ENCODE data around the gene RELN. TPM values are rescaled to one million over a fixed set of nuclear protein-coding genes. Genes with fewer than 3 reads are reported as not detected.

Gene RELN
- total RNA-seq, 2 donors from 2014 or later, result 6.9 to 8.0 TPM

GRCh38 chr7:103996639-103997038, 7.2 kb upstream of the RELN start:
- Histone ChIP-seq H3K27me3 (peaks cover 0 to 4% of the 10 kb centered on the region in 2 donors), H3K4me1 (no peaks in the 10 kb centered on the region), H3K9me3 (no peaks in the 10 kb centered on the region), H3K4me3 (no peak overlapping the region), H3K36me3 (no peaks in the 10 kb centered on the region), H3K27ac (no peak overlapping the region)
- no peak for DNase-seq (ENCODE audit: low spot score)
- TF ChIP-seq CTCF (IDR thresholded peaks at IDR 0.05), result no peak

GRCh38 chr7:103996017-103996551, 6.6 kb upstream of the RELN start:
- H3K4me1 ChIP-seq, result no peaks in the 10 kb centered on the region
- no peak for TF ChIP-seq CTCF (IDR thresholded peaks at IDR 0.05)
- no peaks in the 10 kb centered on the region for H3K36me3 ChIP-seq
- no peak overlapping the region for H3K4me3 ChIP-seq
- H3K27ac ChIP-seq, result no peak overlapping the region
- H3K9me3 ChIP-seq, result no peaks in the 10 kb centered on the region
- DNase-seq (ENCODE audit: low spot score), result no peak
- H3K27me3 ChIP-seq, result peaks cover 0 to 4% of the 10 kb centered on the region in 2 donors

GRCh38 chr7:103995554-103995953, 6.1 kb upstream of the RELN start:
- H3K27me3 ChIP-seq, result peaks cover 2 to 9% of the 10 kb centered on the region in 2 donors
- H3K9me3 ChIP-seq, result no peaks in the 10 kb centered on the region
- peaks cover 0 to 4% of the 10 kb centered on the region in 2 donors for H3K4me1 ChIP-seq
- no peak overlapping the region for H3K27ac ChIP-seq
- TF ChIP-seq CTCF (IDR thresholded peaks at IDR 0.05), result no peak
- no peak overlapping the region for H3K4me3 ChIP-seq
- H3K36me3 ChIP-seq, result no peaks in the 10 kb centered on the region
- no peak for DNase-seq (ENCODE audit: low spot score)

- Histone ChIP-seq H3K9me3 (no peaks in the 10 kb centered on the region), H3K4me3 (no peak overlapping the region), H3K4me1 (peaks cover 0 to 21% of the 10 kb centered on the region in 2 donors), H3K27me3 (peaks cover 7 to 11% of the 10 kb centered on the region in 2 donors), H3K27ac (no peak overlapping the region), H3K36me3 (no peaks in the 10 kb centered on the region)
- DNase-seq (ENCODE audit: low spot score), result no peak
- TF ChIP-seq CTCF (IDR thresholded peaks at IDR 0.05), result no peak
Measured at GRCh38 chr7:103993551-103993950, 4.1 kb upstream of the RELN start.

GRCh38 chr7:103991406-103991805, 1.9 kb upstream of the RELN start:
- H3K27ac ChIP-seq, result no peak overlapping the region
- no peak for DNase-seq (ENCODE audit: low spot score)
- H3K36me3 ChIP-seq, result no peaks in the 10 kb centered on the region
- no peak overlapping the region for H3K4me3 ChIP-seq
- H3K4me1 ChIP-seq, result peaks cover 0 to 23% of the 10 kb centered on the region in 2 donors
- H3K9me3 ChIP-seq, result no peaks in the 10 kb centered on the region
- no peak for TF ChIP-seq CTCF (IDR thresholded peaks at IDR 0.05)
- peaks cover 7 to 11% of the 10 kb centered on the region in 2 donors for H3K27me3 ChIP-seq

GRCh38 chr7:103990991-103991390, 1.5 kb upstream of the RELN start:
- Histone ChIP-seq H3K4me1 (peaks cover 0 to 23% of the 10 kb centered on the region in 2 donors), H3K27me3 (peaks cover 7 to 11% of the 10 kb centered on the region in 2 donors), H3K36me3 (no peaks in the 10 kb centered on the region), H3K27ac (no peak overlapping the region), H3K4me3 (no peak overlapping the region), H3K9me3 (no peaks in the 10 kb centered on the region)
- no peak for TF ChIP-seq CTCF (IDR thresholded peaks at IDR 0.05)
- no peak for DNase-seq (ENCODE audit: low spot score)
